ENCODE results near the gene UNC119.

UNC119 gene

DNA sequence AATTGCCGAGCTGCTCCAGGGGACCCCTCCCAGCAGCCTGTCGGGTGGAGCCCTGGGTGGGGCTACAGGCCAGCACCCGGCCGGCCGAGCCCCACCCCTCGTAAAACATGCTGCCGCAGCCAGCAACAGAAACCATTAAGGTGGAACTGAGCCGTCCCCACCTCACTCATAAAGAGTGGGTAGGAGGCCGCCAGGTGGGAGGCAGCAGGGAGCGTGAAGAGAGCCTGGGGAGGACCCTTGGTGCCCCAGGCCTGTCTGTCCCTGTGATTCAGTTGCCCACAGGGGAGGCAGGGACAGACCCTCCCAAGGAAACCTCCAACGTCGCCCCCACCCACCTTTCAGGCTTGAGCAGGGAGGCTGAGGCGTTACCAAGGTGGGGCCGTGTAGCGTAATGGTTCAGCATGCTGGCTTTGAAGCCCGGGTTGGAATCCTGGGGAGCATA, 37.8 kb downstream of the UNC119 start:
- DNase-seq (ENCODE audit: insufficient read length, low spot score) (no peak), FAIRE-seq (no peak)
- no peak for TF ChIP-seq POLR2A (IDR thresholded peaks at IDR 0.05; ENCODE audit: low read depth, low read length)

DNA sequence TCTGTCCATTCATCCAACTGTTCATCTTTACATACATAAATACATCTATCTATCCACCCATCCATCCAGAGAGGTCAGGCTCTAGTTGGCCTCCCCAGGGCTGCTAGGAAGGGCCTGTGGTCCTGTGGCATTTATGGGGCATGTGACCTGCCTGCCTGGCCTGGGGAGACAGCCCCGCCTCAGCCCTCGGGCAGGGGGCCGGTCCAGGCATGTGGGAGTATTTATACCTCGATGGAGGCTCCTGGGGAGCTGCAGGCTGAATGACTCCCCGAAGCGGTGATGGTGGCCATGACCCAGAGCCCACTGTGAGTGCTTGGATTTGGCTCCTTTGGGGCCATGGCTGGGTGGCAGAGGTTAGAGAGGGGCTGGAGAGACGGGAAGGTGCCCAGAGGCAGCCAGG, 38.9 kb downstream of the UNC119 start:
- TF ChIP-seq POLR2A (IDR thresholded peaks at IDR 0.05; ENCODE audit: low read depth, low read length), result no peak
- no peak for DNase-seq (ENCODE audit: insufficient read length, low spot score)
- FAIRE-seq, result no peak

- FAIRE-seq, result no peak
- DNase-seq (ENCODE audit: insufficient read length, low spot score), result no peak
- no peak for TF ChIP-seq POLR2A (IDR thresholded peaks at IDR 0.05; ENCODE audit: low read depth, low read length)
Observed at GRCh38 chr17:28511858-28512461, 40.5 kb downstream of the UNC119 start.

DNA sequence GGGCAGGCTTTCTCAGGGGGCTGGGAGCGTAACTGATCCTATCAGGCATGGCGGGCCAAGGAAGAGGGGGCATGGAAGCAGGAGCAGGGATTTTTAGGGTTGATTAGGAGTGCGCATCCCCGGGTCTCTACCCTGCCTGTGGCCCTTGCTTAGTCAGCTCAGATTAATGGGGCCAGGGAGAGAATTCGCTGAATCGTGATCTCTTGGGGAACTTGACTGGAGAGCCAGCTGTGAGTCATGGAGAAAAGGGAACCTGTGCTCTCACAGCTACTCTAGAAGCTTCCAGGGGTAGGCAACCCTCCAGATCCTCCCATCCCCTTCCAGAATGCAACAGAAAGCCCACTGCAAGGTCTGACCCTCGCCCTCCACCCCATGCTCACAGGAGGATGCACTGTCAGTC, 42.6 kb downstream of the UNC119 start:
- FAIRE-seq, result no peak
- peak; percentile 56 for DNase-seq (ENCODE audit: insufficient read length, low spot score)
- TF ChIP-seq POLR2A (IDR thresholded peaks at IDR 0.05; ENCODE audit: low read depth, low read length), result no peak

DNA sequence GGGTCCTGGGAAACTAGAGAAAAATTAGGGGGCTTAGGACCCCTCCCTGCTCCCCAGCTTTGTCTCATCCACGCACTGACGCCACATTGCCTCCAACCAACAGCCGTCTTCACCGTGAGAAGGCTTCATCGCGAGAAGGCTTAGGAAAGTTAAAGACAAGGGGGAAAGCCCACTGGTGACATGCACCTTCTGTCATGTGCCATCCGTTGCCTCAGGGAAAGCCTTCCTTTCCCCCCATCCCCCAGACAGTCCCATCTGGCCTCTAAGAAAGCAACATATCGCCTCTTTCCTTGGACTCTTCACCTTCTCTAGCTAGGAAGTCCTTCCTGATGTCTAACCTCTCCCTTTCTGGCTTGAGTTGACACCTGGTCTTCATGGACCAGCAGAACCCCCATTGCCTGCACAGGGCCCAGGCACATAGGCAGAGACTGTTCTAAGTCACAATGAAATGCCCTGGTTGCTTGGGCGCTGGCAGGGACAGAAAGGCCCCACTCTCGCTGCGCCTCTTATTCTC, 44.2 kb downstream of the UNC119 start:
- FAIRE-seq, result no peak

DNA sequence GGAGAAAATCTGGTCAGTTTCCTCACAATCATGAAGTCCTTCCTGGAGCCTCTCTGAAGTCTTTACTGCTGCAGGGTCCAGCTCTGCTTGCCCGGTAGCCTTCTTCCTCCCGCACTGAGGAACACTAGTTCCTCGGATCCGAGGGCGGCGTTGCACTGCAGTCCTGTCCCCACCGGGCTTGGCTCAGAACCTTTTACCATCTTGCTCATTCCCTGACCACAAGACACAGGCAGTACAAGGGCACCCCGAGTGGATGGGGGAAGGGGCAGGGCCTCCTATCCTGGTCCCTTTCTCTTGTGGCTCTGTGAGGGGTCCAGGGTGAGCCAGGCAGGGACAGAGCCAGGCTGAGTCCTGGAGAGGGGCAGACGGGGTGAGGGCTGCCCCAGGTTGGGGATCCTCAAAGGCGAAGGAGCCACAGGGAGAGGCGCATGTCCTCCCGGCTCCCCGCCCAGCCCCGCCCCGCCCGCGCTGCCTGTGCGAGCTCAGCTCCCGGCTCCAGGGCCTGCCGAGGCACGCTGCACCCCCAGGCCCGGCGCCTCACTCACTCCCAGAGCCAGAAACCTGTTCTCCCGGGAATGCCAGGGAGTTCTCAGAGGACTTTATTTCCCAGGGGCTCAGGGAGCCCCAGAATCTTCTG, 44.7 kb downstream of the UNC119 start:
- FAIRE-seq (no peak), DNase-seq (ENCODE audit: insufficient read length, low spot score) (no peak)
- no peak for TF ChIP-seq POLR2A (IDR thresholded peaks at IDR 0.05; ENCODE audit: low read depth, low read length)

More for the DNA sequence above, 44.2 kb downstream of the UNC119 start:
- DNase-seq (ENCODE audit: insufficient read length, low spot score), result no peak
- TF ChIP-seq POLR2A (IDR thresholded peaks at IDR 0.05; ENCODE audit: low read depth, low read length), result no peak

DNA sequence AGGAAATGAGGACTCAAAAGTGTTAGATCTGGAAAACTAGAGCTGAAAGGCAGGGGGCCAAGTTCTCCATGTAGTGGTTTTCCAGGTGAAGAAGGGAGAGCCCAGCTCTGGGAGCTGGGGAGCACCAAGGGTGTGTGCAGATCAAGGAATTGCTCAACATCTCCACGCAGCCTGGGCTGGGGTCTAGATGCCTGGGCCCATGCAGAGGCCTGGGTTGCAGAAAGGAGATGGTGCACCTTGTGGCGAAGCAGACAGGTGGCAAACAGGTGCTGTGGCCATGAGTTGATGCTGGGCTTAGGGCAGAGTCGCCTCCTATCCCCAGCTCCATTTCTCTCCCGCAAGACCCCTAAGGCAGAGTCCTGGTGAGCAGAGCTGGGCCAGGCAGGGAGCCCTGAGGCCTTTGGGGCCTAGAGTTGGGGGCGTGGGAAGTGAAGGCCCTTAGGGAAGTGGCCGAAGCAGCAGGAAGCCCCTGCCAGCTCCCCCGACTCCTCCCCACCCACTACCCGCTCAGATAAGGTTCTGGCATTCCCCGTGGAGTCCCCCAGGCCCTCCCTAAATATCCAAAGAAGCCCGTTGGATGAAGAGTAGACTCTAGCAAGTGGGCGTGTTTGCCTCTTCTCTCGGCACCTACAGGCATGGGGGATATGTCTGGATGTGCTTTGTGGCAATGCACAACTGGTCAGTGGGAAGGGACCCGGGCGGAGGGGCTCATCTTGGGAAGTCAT, 45.5 kb downstream of the UNC119 start:
- no peak for TF ChIP-seq POLR2A (IDR thresholded peaks at IDR 0.05; ENCODE audit: low read depth, low read length)
- FAIRE-seq, result no peak

DNA sequence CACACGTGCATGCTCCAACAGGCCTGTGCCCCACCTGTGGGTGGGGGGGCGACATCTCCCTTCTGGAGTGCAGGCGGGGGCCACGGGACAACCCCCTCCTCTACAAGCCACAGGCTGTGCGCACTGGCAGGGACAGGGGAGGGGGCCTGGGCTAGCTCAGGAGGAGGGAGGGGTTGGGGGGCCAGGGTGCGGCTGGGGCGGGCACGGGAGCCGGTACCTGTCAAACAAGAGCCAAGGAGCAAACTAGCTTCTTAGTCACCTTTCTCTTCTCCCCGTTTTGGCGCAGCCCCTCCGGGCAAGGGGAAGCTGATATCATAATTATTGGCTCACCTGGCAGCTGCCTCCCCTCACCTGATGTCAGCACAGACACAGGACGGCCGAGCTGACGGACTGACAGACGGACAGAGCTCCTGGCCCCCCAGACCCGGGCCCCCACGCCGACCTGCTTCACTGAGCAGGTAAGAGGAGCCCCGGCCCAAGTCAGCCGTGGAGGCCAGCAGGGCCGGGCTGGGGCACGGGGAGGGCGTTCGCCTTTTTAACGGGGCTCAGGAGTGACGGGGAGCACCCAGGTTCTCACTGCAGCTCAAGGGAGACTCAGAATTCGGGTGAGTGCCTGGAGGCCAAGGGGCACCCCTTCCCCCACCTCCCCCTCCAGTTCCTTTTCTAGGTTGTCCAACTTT, 46.3 kb downstream of the UNC119 start, which contains the start of gene FOXN1:
FOXN1 (plus strand) TSS at position 363 of the 680 bp plus-strand sequence. CDS start 17,622 bp downstream, outside the sequence.
- TF ChIP-seq POLR2A (IDR thresholded peaks at IDR 0.05; ENCODE audit: low read depth, low read length), result no peak
- FAIRE-seq, result no peak

More for the DNA sequence above, 45.5 kb downstream of the UNC119 start:
- DNase-seq (ENCODE audit: insufficient read length, low spot score), result no peak

DNA sequence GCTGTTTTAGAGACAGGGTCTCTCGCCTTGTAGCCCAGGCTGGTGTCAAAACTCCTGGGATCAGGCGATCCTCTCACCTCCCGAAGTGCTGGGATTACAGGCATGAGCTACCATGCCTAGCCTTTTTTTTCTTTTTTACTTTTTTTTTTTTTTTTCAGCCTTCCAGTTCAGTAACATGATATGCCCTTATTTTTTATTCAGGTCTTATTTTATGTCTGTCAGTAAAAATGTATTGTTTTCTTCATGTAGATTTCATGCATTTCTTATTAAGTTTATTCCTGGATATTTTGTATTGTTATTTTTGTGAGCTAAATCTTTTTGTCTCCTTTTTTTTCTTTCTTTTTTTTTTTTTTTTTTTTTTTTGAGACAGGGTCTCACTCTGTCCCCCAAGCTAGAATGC, 49.0 kb downstream of the UNC119 start:
- no peak for DNase-seq (ENCODE audit: insufficient read length, low spot score)
- FAIRE-seq, result no peak
- TF ChIP-seq POLR2A (IDR thresholded peaks at IDR 0.05; ENCODE audit: low read depth, low read length), result no peak

More for the DNA sequence above, 46.3 kb downstream of the UNC119 start, which contains the start of gene FOXN1:
- DNase-seq (ENCODE audit: insufficient read length, low spot score), result no peak

- no peak for TF ChIP-seq POLR2A (IDR thresholded peaks at IDR 0.05; ENCODE audit: low read depth, low read length)
- no peak for FAIRE-seq
- no peak for DNase-seq (ENCODE audit: insufficient read length, low spot score)
Observed at GRCh38 chr17:28501421-28502284, 50.8 kb downstream of the UNC119 start.

GRCh38 chr17:28500712-28501379, 51.6 kb downstream of the UNC119 start:
- TF ChIP-seq POLR2A (IDR thresholded peaks at IDR 0.05; ENCODE audit: low read depth, low read length), result no peak
- DNase-seq (ENCODE audit: insufficient read length, low spot score) (no peak), FAIRE-seq (no peak)

- TF ChIP-seq POLR2A (IDR thresholded peaks at IDR 0.05; ENCODE audit: low read depth, low read length), result no peak
- no peak for FAIRE-seq
- no peak for DNase-seq (ENCODE audit: insufficient read length, low spot score)
Observed at GRCh38 chr17:28499684-28500357, 52.6 kb downstream of the UNC119 start.

Measured in H54 (cell line).